ENCODE data around the gene DLG4.

Gene DLG4

GRCh38 chr17:7196651-7197401 lies 22.8 kb downstream of the DLG4 start:
- H3K4me3 ChIP-seq (ENCODE audit: insufficient read depth, low read depth, low read length) = no peak overlapping the region
- 96% methylated on average over 22 of the region's 22 CpGs for WGBS, 2 experiments
- peaks cover 57% of the 10 kb centered on the region for H3K36me3 ChIP-seq (ENCODE audit: control insufficient read depth, insufficient read depth, low read length)
- no peaks in the 10 kb centered on the region for H3K27me3 ChIP-seq (ENCODE audit: control insufficient read depth, insufficient read depth, low read length, poor library complexity, severe bottlenecking)
- H3K9me3 ChIP-seq (ENCODE audit: control insufficient read depth, low read length) = no peaks in the 10 kb centered on the region
- H3K4me1 ChIP-seq (ENCODE audit: control insufficient read depth, insufficient read depth, low read length) = no peaks in the 10 kb centered on the region
- no peak overlapping the region for H3K27ac ChIP-seq (ENCODE audit: insufficient read depth, low read depth, low read length, poor library complexity, severe bottlenecking)

GRCh38 chr17:7195971-7196370 lies 23.7 kb downstream of the DLG4 start:
- Histone ChIP-seq H3K27me3 (ENCODE audit: control insufficient read depth, insufficient read depth, low read length, poor library complexity, severe bottlenecking) (no peaks in the 10 kb centered on the region), H3K9me3 (ENCODE audit: control insufficient read depth, low read length) (no peaks in the 10 kb centered on the region), H3K4me1 (ENCODE audit: control insufficient read depth, insufficient read depth, low read length) (no peaks in the 10 kb centered on the region), H3K27ac (ENCODE audit: insufficient read depth, low read depth, low read length, poor library complexity, severe bottlenecking) (no peak overlapping the region), H3K36me3 (ENCODE audit: control insufficient read depth, insufficient read depth, low read length) (peaks cover 54% of the 10 kb centered on the region), H3K4me3 (ENCODE audit: insufficient read depth, low read depth, low read length) (no peak overlapping the region)
- WGBS, 2 experiments = 95 to 96% methylated on average over 12 of the region's 12 CpGs

- peaks cover 46% of the 10 kb centered on the region for H3K36me3 ChIP-seq (ENCODE audit: control insufficient read depth, insufficient read depth, low read length)
- no peaks in the 10 kb centered on the region for H3K4me1 ChIP-seq (ENCODE audit: control insufficient read depth, insufficient read depth, low read length)
- H3K9me3 ChIP-seq (ENCODE audit: control insufficient read depth, low read length) = no peaks in the 10 kb centered on the region
- 90 to 91% methylated on average over 12 of the region's 12 CpGs for WGBS, 2 experiments
- no peak overlapping the region for H3K4me3 ChIP-seq (ENCODE audit: insufficient read depth, low read depth, low read length)
- H3K27ac ChIP-seq (ENCODE audit: insufficient read depth, low read depth, low read length, poor library complexity, severe bottlenecking) = no peak overlapping the region
- H3K27me3 ChIP-seq (ENCODE audit: control insufficient read depth, insufficient read depth, low read length, poor library complexity, severe bottlenecking) = no peaks in the 10 kb centered on the region
Observed at GRCh38 chr17:7192271-7192937, 27.2 kb downstream of the DLG4 start.

GRCh38 chr17:7191571-7192270 lies 27.9 kb downstream of the DLG4 start:
- H3K9me3 ChIP-seq (ENCODE audit: control insufficient read depth, low read length) = no peaks in the 10 kb centered on the region
- no peaks in the 10 kb centered on the region for H3K4me1 ChIP-seq (ENCODE audit: control insufficient read depth, insufficient read depth, low read length)
- WGBS, 2 experiments = 88% methylated on average over 26 of the region's 26 CpGs
- no peaks in the 10 kb centered on the region for H3K27me3 ChIP-seq (ENCODE audit: control insufficient read depth, insufficient read depth, low read length, poor library complexity, severe bottlenecking)
- H3K27ac ChIP-seq (ENCODE audit: insufficient read depth, low read depth, low read length, poor library complexity, severe bottlenecking) = no peak overlapping the region
- H3K36me3 ChIP-seq (ENCODE audit: control insufficient read depth, insufficient read depth, low read length) = peaks cover 40% of the 10 kb centered on the region
- no peak overlapping the region for H3K4me3 ChIP-seq (ENCODE audit: insufficient read depth, low read depth, low read length)

- 92 to 95% methylated on average over 12 of the region's 12 CpGs for WGBS, 2 experiments
- Histone ChIP-seq H3K36me3 (ENCODE audit: control insufficient read depth, insufficient read depth, low read length) (peaks cover 33% of the 10 kb centered on the region), H3K27me3 (ENCODE audit: control insufficient read depth, insufficient read depth, low read length, poor library complexity, severe bottlenecking) (no peaks in the 10 kb centered on the region), H3K27ac (ENCODE audit: insufficient read depth, low read depth, low read length, poor library complexity, severe bottlenecking) (no peak overlapping the region), H3K4me1 (ENCODE audit: control insufficient read depth, insufficient read depth, low read length) (no peaks in the 10 kb centered on the region), H3K4me3 (ENCODE audit: insufficient read depth, low read depth, low read length) (no peak overlapping the region), H3K9me3 (ENCODE audit: control insufficient read depth, low read length) (no peaks in the 10 kb centered on the region)
Observed at GRCh38 chr17:7191069-7191468, 28.6 kb downstream of the DLG4 start.

GRCh38 chr17:7190276-7190917 lies 29.2 kb downstream of the DLG4 start:
- Histone ChIP-seq H3K9me3 (ENCODE audit: control insufficient read depth, low read length) (no peaks in the 10 kb centered on the region), H3K4me1 (ENCODE audit: control insufficient read depth, insufficient read depth, low read length) (no peaks in the 10 kb centered on the region), H3K4me3 (ENCODE audit: insufficient read depth, low read depth, low read length) (no peak overlapping the region), H3K27me3 (ENCODE audit: control insufficient read depth, insufficient read depth, low read length, poor library complexity, severe bottlenecking) (no peaks in the 10 kb centered on the region), H3K36me3 (ENCODE audit: control insufficient read depth, insufficient read depth, low read length) (peaks cover 27% of the 10 kb centered on the region), H3K27ac (ENCODE audit: insufficient read depth, low read depth, low read length, poor library complexity, severe bottlenecking) (no peak overlapping the region)
- 95% methylated on average over 14 of the region's 14 CpGs for WGBS, 2 experiments

- no peaks in the 10 kb centered on the region for H3K4me1 ChIP-seq (ENCODE audit: control insufficient read depth, insufficient read depth, low read length)
- H3K36me3 ChIP-seq (ENCODE audit: control insufficient read depth, insufficient read depth, low read length) = peaks cover 9% of the 10 kb centered on the region
- H3K27ac ChIP-seq (ENCODE audit: insufficient read depth, low read depth, low read length, poor library complexity, severe bottlenecking) = no peak overlapping the region
- H3K4me3 ChIP-seq (ENCODE audit: insufficient read depth, low read depth, low read length) = no peak overlapping the region
- H3K9me3 ChIP-seq (ENCODE audit: control insufficient read depth, low read length) = no peaks in the 10 kb centered on the region
- WGBS, 2 experiments = 81 to 86% methylated on average over 7 of the region's 7 CpGs
- H3K27me3 ChIP-seq (ENCODE audit: control insufficient read depth, insufficient read depth, low read length, poor library complexity, severe bottlenecking) = no peaks in the 10 kb centered on the region
Observed at GRCh38 chr17:7186241-7186640, 33.4 kb downstream of the DLG4 start.

- Histone ChIP-seq H3K4me1 (ENCODE audit: control insufficient read depth, insufficient read depth, low read length) (no peaks in the 10 kb centered on the region), H3K27me3 (ENCODE audit: control insufficient read depth, insufficient read depth, low read length, poor library complexity, severe bottlenecking) (no peaks in the 10 kb centered on the region), H3K4me3 (ENCODE audit: insufficient read depth, low read depth, low read length) (no peak overlapping the region), H3K9me3 (ENCODE audit: control insufficient read depth, low read length) (no peaks in the 10 kb centered on the region), H3K27ac (ENCODE audit: insufficient read depth, low read depth, low read length, poor library complexity, severe bottlenecking) (no peak overlapping the region), H3K36me3 (ENCODE audit: control insufficient read depth, insufficient read depth, low read length) (peaks cover 3% of the 10 kb centered on the region)
- WGBS, 2 experiments = 94 to 96% methylated on average over 6 of the region's 6 CpGs
Observed at GRCh38 chr17:7184647-7185046, 35.0 kb downstream of the DLG4 start.

- WGBS, 2 experiments = 91 to 94% methylated on average over 14 of the region's 14 CpGs
- no peaks in the 10 kb centered on the region for H3K36me3 ChIP-seq (ENCODE audit: control insufficient read depth, insufficient read depth, low read length)
- no peak overlapping the region for H3K4me3 ChIP-seq (ENCODE audit: insufficient read depth, low read depth, low read length)
- H3K27me3 ChIP-seq (ENCODE audit: control insufficient read depth, insufficient read depth, low read length, poor library complexity, severe bottlenecking) = no peaks in the 10 kb centered on the region
- no peak overlapping the region for H3K27ac ChIP-seq (ENCODE audit: insufficient read depth, low read depth, low read length, poor library complexity, severe bottlenecking)
- H3K9me3 ChIP-seq (ENCODE audit: control insufficient read depth, low read length) = no peaks in the 10 kb centered on the region
- H3K4me1 ChIP-seq (ENCODE audit: control insufficient read depth, insufficient read depth, low read length) = no peaks in the 10 kb centered on the region
Observed at GRCh38 chr17:7184091-7184488, 35.5 kb downstream of the DLG4 start.
